SK-N-DZ (cell line): ENCODE data around the gene ABHD17C.

Source experiments
- DNase-seq: peaks from one replicate; pipeline ENCODE4 v3.0.0-alpha.2; 2015; ENCODE audit warnings: low spot score
- small RNA-seq, 2 experiments: library from RNA; depleted of rRNA; stranded (forward); fragments of <200 nt; gene quantifications; one replicate each; pipeline ENCODE3, GENCODE V24; 2014

The ABHD17C gene

GRCh38 chr15:80785811-80786354, 90.8 kb downstream of the ABHD17C start:
- DNase-seq, result peak; percentile 73

- peak; percentile 60 for DNase-seq
Measured at GRCh38 chr15:80787316-80787715, 92.2 kb downstream of the ABHD17C start.

- no peak for DNase-seq
Measured at GRCh38 chr15:80788536-80788935, 93.4 kb downstream of the ABHD17C start.

GRCh38 chr15:80789296-80789695, 94.2 kb downstream of the ABHD17C start:
- DNase-seq, result no peak

- DNase-seq, result no peak
Measured at GRCh38 chr15:80789796-80790195, 94.7 kb downstream of the ABHD17C start.

- DNase-seq, result no peak
Measured at GRCh38 chr15:80790236-80790635, 95.1 kb downstream of the ABHD17C start.

GRCh38 chr15:80791004-80791403, 95.9 kb downstream of the ABHD17C start:
- no peak for DNase-seq

GRCh38 chr15:80796407-80796806, 101.3 kb downstream of the ABHD17C start:
- no peak for DNase-seq

- peak; percentile 87 for DNase-seq
Measured at GRCh38 chr15:80798911-80799310, 103.8 kb downstream of the ABHD17C start.

GRCh38 chr15:80800067-80800466, 105.0 kb downstream of the ABHD17C start:
- no peak for DNase-seq

- no peak for DNase-seq
Measured at GRCh38 chr15:80801891-80802680, 107.0 kb downstream of the ABHD17C start.

GRCh38 chr15:80803580-80804525, 108.7 kb downstream of the ABHD17C start:
- DNase-seq, result no peak

- peak; percentile 20 for DNase-seq
Measured at GRCh38 chr15:80804970-80805495, 109.9 kb downstream of the ABHD17C start.

Small RNA genes within 50 kb of the gene (small RNA-seq; reads per million reads assigned to genes)
- gene RNU6-380P, result 0 reads per million in 2 experiments
